CD4-positive, alpha-beta T cell treated with Interleukin-6 for 4 hours (primary cell): ENCODE measurements around the gene RAB30.

ENCODE experiments used
- DNase-seq: peaks from one replicate; pipeline ENCODE4 v3.0.0-alpha.2; 2020; ENCODE audit warnings: mixed read lengths

The RAB30 gene

DNA sequence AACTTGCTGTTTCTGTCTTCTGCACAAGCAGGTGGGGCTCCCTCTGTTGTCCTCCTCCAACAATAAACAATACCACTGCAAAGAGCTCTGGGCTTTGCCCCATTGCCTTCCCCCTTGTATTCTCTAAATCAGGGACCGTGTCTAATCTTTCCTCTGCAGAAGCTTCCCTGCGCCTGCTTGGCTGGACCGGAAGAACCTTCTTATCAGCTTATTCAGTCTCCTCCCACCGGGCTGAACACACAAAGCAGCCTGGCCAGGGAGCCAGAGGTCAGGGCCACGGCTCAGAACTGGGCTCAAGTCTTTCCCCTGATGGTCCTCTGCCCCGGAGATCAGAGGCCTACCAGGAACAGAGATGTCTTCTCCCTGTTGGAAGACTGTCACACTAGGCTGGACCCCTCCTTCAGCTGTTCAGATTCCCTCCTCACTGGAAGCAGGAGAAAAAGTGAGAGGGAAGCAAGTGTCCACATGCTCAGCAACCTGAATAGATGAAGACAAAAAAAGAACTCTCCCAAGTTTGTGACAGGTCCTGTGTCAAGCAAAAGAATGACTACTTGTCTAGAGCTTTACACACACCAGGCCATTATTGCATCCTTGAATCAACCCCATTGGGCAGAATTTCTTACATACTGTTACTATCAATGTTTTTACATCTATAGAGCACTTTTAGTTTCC lies 63.7 kb downstream of the RAB30 start:
- DNase-seq = peak; percentile 14

DNA sequence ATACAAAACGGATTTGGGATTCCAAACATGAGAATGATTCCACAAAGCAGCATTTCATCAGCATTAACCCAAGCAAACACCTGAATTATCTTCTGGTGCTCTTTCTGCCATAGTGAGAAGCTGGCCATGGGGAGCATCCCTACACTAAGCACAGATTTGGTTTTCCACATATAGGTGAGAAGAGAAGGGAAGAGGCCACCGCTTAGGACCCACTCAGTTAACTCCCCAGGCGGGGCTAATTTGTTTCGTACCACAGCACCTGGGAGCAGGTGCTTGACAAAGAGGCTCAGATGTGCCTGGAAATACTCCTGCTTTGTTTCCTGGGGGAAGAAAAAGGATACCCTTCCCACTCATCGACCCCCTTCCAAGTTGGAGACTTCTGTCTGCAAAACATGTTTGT lies 64.2 kb downstream of the RAB30 start:
- no peak for DNase-seq

DNA sequence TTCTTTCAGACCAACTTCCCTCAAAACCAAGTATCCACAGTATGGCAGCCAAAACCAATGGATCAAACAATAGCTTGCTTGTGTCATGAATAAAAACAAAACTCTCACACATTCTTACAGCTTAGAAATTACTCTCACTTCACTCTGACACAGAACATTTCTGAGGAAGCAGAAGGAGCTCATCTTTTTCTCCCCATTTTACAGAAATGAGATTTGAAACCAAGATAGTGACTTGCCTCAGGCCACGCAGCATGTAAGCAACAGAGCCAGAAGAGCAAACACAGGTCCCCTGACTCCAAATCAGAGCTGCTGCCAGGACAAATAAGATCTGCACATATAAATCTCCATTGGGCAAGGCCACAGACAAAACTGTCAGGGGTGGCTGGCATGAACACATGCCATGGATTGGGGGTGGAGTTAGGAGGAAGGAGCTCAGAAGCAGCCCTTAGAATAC lies 64.8 kb downstream of the RAB30 start:
- DNase-seq = no peak

DNA sequence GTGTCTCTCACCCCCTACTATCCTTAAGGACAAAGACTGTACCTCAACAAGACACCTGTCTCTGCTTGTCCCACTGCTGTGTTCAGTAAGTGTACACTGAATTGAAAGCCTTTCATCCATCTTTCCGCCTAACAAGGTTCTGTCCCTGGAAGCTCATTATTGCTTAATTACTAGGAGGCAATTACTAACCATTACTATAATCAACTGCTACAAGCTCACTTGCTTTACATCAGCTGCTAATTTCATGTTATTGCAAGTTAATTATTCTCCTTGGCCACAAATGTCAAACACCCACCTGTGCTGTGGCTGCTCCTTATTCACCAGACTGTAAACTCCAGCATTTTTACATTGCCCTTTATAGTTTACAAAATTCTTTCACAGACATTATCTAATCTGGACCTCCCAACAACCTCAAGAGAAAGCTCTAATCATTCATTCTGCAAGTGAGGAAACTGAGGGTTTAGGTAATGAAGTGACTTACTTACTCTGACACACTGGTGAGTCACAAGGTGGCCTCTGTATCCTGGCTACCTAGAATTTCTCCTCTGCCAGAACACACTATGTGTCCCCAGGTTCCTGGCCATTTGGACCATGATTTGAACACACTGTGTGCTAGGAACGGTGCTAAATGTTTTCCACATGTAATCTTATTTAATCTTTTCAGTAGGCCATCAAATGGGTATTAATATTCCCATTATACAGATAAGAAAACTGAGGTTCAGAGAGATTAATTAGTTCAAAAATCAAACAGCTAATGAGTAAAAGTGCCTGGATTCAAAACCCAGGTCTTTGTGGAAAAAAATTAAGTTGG lies 66.7 kb downstream of the RAB30 start:
- DNase-seq = no peak

DNA sequence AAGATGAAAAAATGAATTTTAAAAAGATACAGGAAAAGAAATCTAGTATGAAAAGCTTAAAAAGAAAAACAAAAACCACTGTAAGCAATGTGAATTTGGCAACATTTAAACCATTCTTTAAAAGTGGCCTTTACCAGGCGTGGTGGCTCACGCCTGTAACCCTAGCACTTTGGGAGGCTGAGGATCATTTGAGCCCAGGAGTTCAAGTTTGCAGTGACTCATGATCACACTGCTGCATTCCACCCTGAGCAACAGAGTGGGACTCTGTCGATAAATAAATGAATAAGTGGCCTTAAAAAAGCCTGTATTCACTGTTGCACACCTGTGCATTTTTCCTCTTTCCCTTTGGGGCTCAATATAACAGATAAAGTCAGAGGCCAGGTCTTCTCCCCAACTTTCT lies 69.2 kb downstream of the RAB30 start:
- DNase-seq = no peak

DNA sequence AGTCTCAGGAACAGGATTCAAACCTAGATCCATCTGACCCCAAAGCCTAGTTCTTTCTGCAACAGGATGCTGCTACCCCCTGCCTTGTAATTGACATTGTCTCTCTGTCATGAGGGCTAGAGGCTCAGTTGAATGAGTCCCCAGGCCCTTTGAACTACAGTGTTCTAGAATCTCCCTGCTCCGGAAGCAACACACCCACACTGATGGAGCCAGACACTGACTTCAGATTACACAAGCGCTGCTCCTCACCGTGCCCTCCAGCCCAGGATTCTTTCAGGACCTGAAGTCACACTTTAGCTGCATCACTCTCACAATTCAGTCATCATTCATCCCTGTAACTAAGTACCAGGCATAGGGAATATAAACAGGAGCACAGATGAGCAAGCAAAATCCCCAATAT lies 69.6 kb downstream of the RAB30 start:
- DNase-seq = peak; percentile 37

DNA sequence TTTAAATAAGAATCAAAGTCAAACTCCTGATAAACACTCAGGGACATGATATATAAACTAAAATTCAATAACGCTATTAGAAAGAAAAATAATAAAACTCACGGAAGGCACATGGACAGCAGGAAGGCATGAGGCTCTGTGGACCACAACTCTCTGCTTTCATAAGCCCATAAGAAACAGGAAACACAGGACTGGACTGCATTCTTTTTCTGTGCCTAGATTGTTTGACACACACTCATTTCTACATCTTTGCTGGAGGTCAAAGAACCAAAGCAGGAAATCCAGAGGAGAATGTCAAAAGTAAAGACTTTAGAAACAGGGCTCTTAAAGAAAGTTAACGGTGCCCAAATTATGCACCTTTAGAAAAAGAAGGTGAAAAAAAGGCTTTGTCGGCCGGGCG lies 71.3 kb downstream of the RAB30 start:
- DNase-seq = no peak

DNA sequence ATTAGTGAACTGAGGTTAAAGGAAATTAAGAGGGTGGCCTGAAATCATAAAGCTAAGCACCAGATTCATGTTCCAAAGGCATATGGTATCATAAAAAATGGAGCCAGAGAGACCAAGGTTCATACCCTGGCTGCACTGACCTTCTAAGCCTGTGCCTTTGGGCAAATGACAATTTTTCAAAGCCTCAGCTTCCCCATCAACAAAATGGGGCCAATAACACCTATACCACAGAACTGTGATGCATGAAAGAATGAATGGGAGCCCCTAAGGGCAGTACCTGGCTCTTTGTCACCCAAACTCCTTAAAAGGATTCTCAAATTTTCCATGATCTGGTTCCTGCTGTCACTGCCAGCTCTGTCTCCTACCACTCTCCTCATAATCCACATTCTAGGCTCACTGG lies 72.5 kb downstream of the RAB30 start:
- no peak for DNase-seq

DNA sequence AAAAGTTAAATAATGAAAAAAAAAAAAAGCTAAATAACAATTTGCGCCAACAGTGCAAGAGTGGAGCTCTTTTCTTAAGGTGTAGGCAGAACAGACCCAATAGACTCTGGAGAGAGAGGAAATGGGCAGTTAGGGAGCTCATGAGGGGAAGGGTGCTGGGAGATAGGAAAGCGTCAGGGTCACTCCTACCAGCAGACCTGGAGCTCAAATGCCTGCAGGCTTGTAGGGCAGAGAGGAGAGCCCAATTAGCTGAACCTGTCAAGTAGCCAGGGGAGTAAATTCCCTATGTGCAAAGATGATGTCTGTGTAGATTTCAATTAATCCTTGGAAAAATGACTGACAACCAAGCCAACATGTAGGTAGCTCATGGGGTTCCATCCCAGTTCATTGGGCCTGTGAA lies 73.0 kb downstream of the RAB30 start:
- DNase-seq = no peak

DNA sequence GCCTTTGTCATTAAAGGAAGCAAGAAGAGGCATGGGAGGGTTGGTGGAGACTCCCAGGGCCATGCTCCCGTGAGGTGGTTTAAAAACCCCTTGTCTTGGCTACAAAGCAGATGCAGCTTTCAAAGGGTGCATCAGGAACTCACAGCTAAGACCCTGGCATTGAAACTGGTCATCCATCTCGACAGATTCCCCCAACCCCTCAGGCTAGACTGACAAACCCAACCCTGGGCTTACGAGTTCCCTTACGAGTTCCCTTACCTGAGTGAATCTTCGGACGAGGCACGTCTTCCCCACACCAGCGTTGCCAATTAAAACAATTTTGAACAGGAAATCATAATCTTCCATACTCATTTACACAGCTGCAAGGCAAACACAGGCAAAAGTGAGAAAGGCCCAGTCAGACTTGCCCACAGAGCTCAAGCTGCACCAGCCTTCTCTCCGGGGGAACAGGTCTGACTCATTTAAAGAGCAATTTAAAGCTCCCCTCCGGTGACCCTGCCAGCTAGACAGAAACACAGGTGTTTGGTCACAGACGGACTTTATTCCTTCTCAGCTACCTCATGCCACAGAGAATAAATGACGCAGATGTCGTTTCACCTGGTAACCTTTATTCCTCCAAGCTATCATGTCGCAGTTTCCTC lies 74.6 kb downstream of the RAB30 start:
- peak; percentile 8 for DNase-seq

DNA sequence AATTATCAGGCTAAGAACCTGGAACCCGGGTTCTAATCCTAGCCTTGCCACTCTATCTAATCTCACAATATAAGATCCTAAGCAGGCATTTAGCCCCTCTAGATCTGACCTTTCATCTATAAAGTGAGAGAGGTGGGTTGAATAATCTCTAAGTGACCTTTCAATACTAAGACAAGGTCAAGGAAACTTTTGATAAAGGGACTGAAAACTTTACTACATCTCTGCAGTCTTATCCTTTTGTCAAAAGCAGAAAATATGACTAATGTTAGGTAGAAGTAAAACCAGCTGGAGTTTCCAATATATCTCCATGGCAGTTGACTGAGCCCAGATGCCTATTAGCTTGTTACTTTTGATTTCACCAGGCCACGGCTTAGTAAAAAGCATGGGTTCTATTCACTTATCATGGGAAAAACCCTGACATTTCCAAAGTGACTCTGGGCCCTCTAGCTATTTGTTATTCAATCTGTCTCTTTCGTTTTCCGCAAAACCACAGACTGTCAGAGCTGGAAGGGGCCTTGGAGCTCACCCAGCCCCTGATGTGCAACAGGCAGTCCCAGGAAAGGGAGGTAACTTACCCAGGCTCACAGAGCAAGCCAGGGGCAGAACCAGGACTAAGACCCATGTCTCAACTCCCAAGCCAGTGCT lies 75.8 kb downstream of the RAB30 start:
- DNase-seq = no peak

DNA sequence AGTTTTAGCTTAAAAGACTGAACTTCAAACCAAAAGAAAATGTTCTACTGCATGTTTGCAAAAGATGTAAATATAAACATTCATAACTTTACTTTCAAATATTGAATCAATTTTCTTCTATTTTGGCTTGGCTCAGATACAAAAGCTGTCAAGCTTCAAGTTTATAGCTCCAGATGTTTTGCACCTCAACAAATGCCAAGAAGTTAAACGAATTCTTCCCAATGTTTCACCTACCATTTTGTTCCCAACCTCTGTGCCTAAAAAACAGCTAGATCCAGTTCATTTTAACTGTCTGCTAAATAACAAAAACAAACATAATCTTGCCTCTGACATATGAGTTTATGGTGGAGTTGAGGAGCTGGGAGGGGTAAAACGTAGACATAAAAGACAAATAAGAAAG lies 76.5 kb downstream of the RAB30 start:
- no peak for DNase-seq

DNA sequence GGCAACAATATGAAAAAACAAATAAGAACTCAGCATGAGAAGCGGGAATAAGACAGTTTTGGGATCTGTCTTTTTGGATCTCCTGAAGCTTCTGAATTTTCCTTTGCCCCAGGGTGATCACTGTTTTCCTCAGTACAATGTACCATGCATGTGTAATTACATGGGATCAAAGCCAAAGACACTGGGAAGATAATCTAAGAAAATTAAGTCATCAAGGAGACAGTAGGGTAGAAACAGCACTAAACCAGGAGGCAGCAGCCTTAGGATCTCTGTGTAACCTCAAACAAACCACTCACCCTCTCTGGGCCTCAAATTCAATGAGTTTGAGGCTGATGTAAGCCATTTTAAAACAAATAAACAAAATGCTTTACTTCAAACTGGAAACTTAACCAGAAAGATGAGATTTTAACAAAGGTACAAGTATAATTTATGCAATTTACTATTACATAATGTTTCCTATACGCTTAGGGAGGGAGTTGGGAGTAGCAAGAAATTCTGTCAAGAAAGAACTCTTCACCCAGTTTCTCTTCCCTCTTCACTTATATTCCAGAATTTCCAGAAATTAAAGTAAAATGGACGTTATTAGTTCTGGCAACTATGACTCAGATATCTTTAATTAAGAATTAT lies 77.0 kb downstream of the RAB30 start:
- no peak for DNase-seq

DNA sequence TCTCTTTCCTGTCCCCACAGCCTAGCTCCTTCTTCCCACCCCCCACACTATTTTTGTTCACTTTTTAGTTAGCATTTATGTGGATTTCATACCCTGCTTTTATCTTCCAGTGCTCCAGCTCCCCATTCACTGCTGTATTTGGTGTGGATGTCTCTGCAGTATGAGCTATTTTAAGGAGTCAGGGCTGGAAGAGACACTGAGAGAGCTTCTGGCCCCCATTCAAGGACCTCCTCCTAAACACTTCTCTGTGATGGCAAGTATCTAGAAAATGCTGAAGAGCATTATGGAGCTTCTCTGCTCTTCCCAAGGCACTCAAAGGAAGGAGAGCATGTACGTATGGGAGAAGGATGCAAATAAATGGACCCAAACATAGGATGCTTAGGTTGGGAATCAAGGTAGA lies 79.5 kb downstream of the RAB30 start:
- no peak for DNase-seq

DNA sequence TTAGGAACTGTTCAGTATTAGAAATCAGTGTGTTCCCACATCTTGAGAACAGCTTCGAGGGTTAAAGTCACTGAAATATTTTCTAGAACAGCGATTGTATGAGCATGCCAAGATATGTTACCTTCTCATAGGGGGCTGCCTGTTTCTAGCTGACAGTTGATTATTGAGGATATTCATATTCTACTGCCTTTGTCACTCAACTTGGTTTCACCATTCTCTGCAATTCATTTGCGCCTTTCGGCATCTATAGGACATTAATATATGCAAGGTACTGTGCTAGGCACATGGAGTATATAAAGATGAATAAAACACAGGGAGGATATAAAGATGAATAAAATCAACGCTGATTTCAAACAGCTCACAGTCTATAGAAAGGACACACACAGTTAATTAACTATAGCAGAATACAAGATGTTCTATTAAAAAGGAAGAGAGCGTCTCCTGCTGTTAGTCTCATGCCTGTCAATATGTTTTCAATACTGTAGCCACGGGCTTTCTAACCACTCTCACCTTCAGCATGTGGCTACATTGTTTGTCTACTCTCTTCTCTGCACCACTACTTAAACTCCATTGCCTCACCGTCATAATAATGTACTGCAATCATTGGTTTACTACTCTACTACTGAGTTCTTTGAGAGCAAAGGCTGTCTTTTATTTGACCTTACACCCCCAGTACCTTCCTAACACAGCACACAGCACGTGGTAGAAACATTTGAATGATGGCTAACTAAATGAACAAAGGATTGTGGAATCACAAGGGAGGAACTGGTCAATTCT lies 81.9 kb downstream of the RAB30 start:
- DNase-seq = no peak

DNA sequence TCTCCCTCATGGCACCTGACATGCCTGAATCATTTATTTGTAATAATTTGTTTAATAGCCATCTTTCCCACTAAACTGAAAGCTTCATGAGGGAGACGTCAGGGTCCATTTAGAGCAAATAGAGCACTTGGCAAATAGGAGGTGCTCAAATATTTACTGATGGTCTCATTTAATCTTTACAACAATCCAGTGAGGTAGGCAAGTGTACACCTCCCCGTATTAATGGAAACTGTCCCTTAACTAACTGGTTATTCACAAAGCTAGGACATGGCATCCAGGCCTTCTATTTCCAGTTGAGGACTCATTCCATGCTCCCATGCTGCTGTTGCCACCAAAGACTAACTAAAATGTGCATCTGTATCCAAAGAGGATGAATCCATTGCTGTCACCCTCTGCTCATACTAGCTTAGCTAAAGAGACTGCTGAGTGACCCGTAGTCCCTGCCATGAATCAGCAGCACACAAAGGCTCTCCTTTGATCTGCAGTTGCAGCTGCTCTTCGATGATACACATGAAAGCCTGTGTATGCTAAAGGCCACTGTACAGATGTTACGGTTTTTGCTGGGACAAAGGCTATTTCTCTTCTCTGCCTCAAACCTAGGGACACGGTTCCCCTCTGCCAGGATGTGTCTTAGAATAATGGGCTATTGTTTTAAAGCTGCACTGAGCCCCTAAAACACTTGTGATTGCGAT lies 82.6 kb downstream of the RAB30 start:
- no peak for DNase-seq

DNA sequence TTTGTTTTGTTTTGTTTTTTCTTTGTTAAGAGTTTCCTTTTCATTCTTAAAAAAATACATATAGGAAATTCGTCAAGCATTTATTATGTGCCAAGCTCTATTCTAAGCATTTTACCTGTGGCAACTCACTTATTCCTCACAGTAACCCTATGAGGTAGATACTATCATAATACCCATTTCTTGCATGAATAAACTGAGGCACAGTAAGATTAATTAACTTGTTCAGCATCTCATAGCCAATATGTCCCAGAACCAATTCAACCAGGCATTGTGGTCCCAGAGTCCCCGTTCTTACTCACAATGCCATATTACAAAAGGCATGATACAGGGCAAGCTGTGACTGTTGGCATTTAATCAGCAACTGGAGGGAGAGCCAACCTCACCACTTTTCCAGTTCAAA lies 83.7 kb downstream of the RAB30 start:
- no peak for DNase-seq

DNA sequence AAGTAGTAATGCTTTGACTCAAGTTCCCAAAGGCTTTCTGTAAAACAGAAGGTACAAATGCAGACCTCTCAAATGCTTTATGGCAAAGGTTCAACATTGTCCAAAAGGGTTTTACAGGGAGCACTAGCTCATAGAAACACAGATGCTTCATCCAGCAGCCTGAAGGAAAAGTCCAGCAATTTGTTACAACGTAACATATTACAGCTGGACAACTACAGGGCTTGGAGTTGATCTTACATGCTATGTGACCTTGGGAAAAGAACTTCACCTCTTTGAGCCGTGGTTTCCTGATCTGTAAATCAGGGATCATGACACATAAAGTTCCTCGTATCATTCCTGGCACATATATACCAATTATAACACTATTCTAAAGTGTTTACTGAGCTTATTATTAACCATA lies 85.3 kb downstream of the RAB30 start:
- no peak for DNase-seq

DNA sequence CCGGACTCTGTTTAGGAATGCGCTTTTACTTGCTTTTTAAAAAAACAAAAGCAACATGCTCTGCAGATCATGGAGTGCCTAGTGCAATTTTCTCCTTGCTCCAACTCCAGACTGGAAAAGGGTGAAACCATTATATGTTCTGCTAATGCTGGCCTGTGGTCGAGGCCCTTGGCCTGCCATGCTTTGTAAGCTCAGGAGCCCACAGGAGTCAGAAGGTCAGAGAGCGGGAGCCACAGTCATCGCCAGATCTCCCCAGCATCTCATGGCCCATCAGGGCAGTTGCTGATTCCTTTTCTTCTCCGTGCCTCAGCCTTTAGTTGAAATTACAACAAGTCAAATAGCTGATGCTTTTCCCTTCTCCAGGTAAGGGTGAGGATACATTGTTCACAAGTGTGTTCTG lies 89.8 kb downstream of the RAB30 start:
- no peak for DNase-seq

DNA sequence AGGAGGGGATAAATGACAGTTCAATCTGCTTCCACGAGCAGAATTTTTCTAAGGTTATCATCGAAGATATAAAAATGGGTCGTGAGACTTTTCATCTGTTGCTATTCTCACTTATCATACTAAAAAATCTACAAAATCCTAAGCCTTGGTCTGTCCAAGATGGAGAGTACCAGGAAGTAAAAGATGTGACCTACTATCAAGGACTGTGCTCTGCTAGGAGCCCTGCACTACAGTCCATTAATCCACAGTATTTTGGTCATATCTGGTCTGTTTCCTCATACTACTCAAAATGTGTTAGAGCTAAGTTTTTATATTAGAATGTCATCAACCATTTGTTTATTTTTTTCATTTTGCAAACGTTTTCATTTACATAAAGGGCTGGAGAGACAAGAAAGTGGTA lies 90.8 kb downstream of the RAB30 start:
- no peak for DNase-seq

DNA sequence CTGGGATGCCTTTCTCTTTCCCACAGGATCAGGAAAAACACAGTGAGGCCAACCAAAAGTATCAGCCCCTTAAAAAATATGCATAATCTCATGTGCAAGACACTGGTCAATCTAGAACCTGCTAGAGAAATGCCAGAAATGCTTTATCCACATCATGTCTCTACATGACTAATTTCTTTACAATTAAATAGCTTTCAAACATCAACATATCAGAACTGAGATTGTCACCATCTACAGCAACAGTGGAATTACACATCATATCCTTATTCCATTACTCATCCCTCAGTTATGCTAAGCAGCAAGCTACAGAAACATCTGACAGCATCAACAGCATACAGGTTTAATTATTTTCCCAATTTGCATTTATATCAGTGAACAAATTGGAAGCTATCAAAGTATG lies 91.4 kb downstream of the RAB30 start:
- DNase-seq = no peak

DNA sequence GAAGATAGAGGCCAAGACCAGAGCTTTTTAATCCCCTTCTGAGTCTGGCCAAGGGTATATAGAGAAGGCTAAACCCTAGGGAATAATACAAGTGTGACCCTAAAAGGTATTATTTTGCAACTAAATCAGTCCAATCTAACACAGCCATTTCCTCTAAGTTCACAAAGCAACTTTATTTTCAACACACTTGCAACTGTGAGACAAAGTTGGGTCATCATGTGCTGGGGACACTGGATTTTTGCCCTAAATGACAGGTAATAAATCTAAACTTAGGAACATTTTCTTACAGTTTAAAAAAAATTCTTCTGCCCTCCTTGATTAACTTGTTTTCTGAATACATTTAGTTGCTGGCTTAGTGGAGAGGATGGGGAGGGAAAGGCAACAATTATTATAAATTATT lies 91.9 kb downstream of the RAB30 start:
- DNase-seq = no peak
